GM23338 (cell line): ENCODE measurements around the gene SH3GL3. TPM values are rescaled to one million over a fixed set of nuclear protein-coding genes. Genes with fewer than 3 reads are reported as not detected.

Experiments
- ATAC-seq: fragments of 200-7000 bp; cut with Tn5 transposase; 3 replicates; pipeline ENCODE4 v1.9.1; 2020
- DNase-seq: peaks from one replicate; pipeline ENCODE4 v3.0.0-alpha.2; 2015; ENCODE audit warnings: low spot score
- H2AFZ ChIP-seq: fragments of 200-600 bp; sonication (generic); 2 replicates; pipeline ENCODE4 v1.8.0; 2016; ENCODE audit warnings: antibody characterized with exemption, mild to moderate bottlenecking, moderate library complexity
- H3F3A ChIP-seq: fragments of 200-600 bp; sonication (generic); replicated peaks from 2 replicates; pipeline ENCODE4 v1.8.0; 2017; ENCODE audit warnings: antibody characterized with exemption, mixed run types, low read depth
- H3K27ac ChIP-seq: fragments of 200-600 bp; sonication (generic); 2 replicates; pipeline ENCODE4 v1.6.1; 2016; ENCODE audit warnings: low read depth
- H3K27me3 ChIP-seq: fragments of 200-600 bp; sonication (generic); 2 replicates; pipeline ENCODE4 v1.8.0; 2016; ENCODE audit warnings: mild to moderate bottlenecking, mixed run types, moderate library complexity; ENCODE audit not compliant: insufficient read depth
- H3K36me3 ChIP-seq: fragments of 200-600 bp; sonication (generic); 2 replicates; pipeline ENCODE4 v1.8.0; 2016; ENCODE audit warnings: mild to moderate bottlenecking; ENCODE audit not compliant: insufficient read depth
- H3K4me1 ChIP-seq: fragments of 200-600 bp; sonication (generic); 2 replicates; pipeline ENCODE4 v1.8.0; 2016; ENCODE audit warnings: mild to moderate bottlenecking, moderate library complexity; ENCODE audit not compliant: insufficient read depth
- H3K4me2 ChIP-seq: fragments of 200-600 bp; sonication (generic); 2 replicates; pipeline ENCODE4 v1.7.1; 2017; ENCODE audit warnings: mixed run types
- H3K4me3 ChIP-seq: fragments of 200-600 bp; sonication (generic); 2 replicates; pipeline ENCODE4 v1.6.1; 2016; ENCODE audit warnings: mixed run types
- H3K79me2 ChIP-seq: fragments of 200-600 bp; sonication (generic); replicated peaks from 2 replicates; pipeline ENCODE4 v1.8.0; 2017; ENCODE audit warnings: mild to moderate bottlenecking; ENCODE audit not compliant: insufficient read depth
- H3K9me2 ChIP-seq: fragments of 200-600 bp; sonication (generic); 2 replicates; pipeline ENCODE4 v1.8.0; 2017; ENCODE audit not compliant: insufficient read depth
- H4K20me1 ChIP-seq: fragments of 200-600 bp; sonication (generic); replicated peaks from 2 replicates; pipeline ENCODE4 v1.8.0; 2017; ENCODE audit warnings: mild to moderate bottlenecking; ENCODE audit not compliant: insufficient read depth
- H3K27ac Mint-ChIP-seq: 2 replicates; pipeline ENCODE4 v1.8.0; 2020; ENCODE audit warnings: inconsistent platforms, mild to moderate bottlenecking, moderate library complexity, mixed read lengths
- H3K27me3 Mint-ChIP-seq: 3 replicates; pipeline ENCODE4 v1.8.0; 2022; ENCODE audit warnings: low read depth, mild to moderate bottlenecking, moderate library complexity, mixed read lengths, inconsistent platforms; ENCODE audit not compliant: insufficient read depth, poor library complexity
- H3K36me3 Mint-ChIP-seq: 3 replicates; pipeline ENCODE4 v1.8.0; 2021; ENCODE audit warnings: low read depth, mild to moderate bottlenecking, inconsistent platforms, moderate library complexity, mixed read lengths
- H3K4me1 Mint-ChIP-seq: 3 replicates; pipeline ENCODE4 v1.8.0; 2020; ENCODE audit warnings: mild to moderate bottlenecking, inconsistent platforms, mixed read lengths
- H3K4me3 Mint-ChIP-seq: 3 replicates; pipeline ENCODE4 v1.8.0; 2021; ENCODE audit warnings: moderate library complexity, mild to moderate bottlenecking, inconsistent platforms, mixed read lengths
- H3K9me3 Mint-ChIP-seq: 3 replicates; pipeline ENCODE4 v1.8.0; 2020; ENCODE audit warnings: moderate library complexity, mild to moderate bottlenecking, inconsistent platforms, mixed read lengths
- CREB1 ChIP-seq: fragments of 250-450 bp; sonication (Bioruptor Pico); IDR thresholded peaks from 2 replicates; pipeline ENCODE4 v1.5.0; 2020; ENCODE audit warnings: low read depth, mild to moderate bottlenecking, moderate library complexity
- ETS1 ChIP-seq: IDR thresholded peaks from 2 replicates; pipeline ENCODE4 v1.6.1; 2016; ENCODE audit warnings: antibody characterized with exemption
- EZH2 ChIP-seq: fragments of 200-600 bp; sonication (generic); IDR thresholded peaks from one replicate; pipeline ENCODE4 v1.8.0; 2017; ENCODE audit warnings: antibody characterized with exemption, mild to moderate bottlenecking, low read depth; ENCODE audit not compliant: unreplicated experiment
- EZH2phosphoT487 ChIP-seq: fragments of 200-600 bp; sonication (generic); IDR thresholded peaks from one replicate; pipeline ENCODE4 v1.8.1; 2018; ENCODE audit warnings: antibody characterized with exemption; ENCODE audit not compliant: unreplicated experiment
- JUNB ChIP-seq: IDR thresholded peaks from one replicate; pipeline ENCODE4 v1.6.1; 2016; ENCODE audit warnings: antibody characterized with exemption; ENCODE audit not compliant: unreplicated experiment
- NANOG ChIP-seq: IDR thresholded peaks from 2 replicates; pipeline ENCODE4 v1.6.1; 2016; ENCODE audit warnings: antibody characterized with exemption, borderline replicate concordance
- POLR2AphosphoS5 ChIP-seq: IDR thresholded peaks from 2 replicates; pipeline ENCODE4 v1.6.1; 2016; ENCODE audit warnings: antibody characterized with exemption, low read depth
- REST ChIP-seq: IDR thresholded peaks from one replicate; pipeline ENCODE4 v1.6.1; 2018; ENCODE audit warnings: antibody characterized with exemption; ENCODE audit not compliant: unreplicated experiment
- STAT1 ChIP-seq: IDR thresholded peaks from one replicate; pipeline ENCODE4 v1.6.1; 2016; ENCODE audit warnings: antibody characterized with exemption; ENCODE audit not compliant: unreplicated experiment
- ZNF114 ChIP-seq: fragments of 250-450 bp; sonication (Bioruptor Pico); IDR thresholded peaks from 2 replicates; pipeline ENCODE4 v1.5.0; 2020; ENCODE audit warnings: mild to moderate bottlenecking, moderate library complexity
- ZNF331 ChIP-seq: fragments of 250-450 bp; sonication (Bioruptor Pico); IDR thresholded peaks from 2 replicates; pipeline ENCODE4 v1.5.0; 2020; ENCODE audit warnings: low read depth, mild to moderate bottlenecking, moderate library complexity
- polyA plus RNA-seq: library from polyadenylated mRNA; unstranded; fragments of >200 nt; fragmentation: Nextera tagmentation; extraction: Ambion mirVana; gene quantifications from 2 replicates; pipeline ENCODE4 v1.2.1, GENCODE V29; 2016
- total RNA-seq: library from RNA; depleted of rRNA; stranded (reverse); fragments of >200 nt; shearing (Covaris generic); gene quantifications from 2 replicates; pipeline ENCODE4 v1.2.3, GENCODE V29; 2014
- TF ChIP-seq, protein P1 (sequence below), 2 experiments: fragments of 200-600 bp in 1 of 2; sonication (generic) in 1 of 2; conservative IDR thresholded peaks; 2 replicates each; pipeline versions ENCODE4 v1.5.1 to v1.6.1; 2016 to 2017; ENCODE audit warnings: antibody characterized with exemption in 2 of 2, low read depth in 2 of 2, mild to moderate bottlenecking in 2 of 2, moderate library complexity in 1 of 2
- TF ChIP-seq, protein P2 (sequence below): fragments of 250-450 bp; sonication (Bioruptor Pico); IDR thresholded peaks from 2 replicates; pipeline ENCODE4 v1.5.0; 2020; ENCODE audit warnings: mild to moderate bottlenecking, moderate library complexity

Gene SH3GL3
- total and polyA plus RNA-seq, 2 experiments from 2014 or later, result 15.9 to 21.1 TPM

DNA sequence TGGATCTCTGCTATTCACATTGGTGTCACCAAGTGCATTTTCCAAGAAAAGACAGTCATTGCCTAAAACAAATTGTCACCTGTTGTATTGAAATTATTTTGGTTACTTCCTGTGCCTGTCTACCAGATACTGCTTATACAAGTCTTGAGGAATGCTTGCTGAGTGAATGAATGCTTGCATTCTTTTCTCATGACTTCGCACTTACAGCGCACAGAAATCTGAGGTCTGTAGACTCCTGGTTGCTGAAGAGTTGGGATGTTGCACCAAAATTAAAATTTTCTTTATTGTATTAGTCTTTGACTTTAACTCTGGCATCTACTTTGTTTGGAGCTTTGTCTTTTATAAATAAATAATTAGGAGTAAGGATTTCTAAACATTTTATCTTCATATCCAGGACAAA is 28.4 kb downstream of the SH3GL3 start:
- Mint-ChIP-seq H3K4me1 (peaks cover 24% of the 10 kb centered on the region), H3K27ac (no peak overlapping the region), H3K4me3 (no peak overlapping the region), H3K36me3 (peaks cover 5% of the 10 kb centered on the region; the same call in 1 of the 3 replicates), H3K27me3 (no peaks in the 10 kb centered on the region), H3K9me3 (peaks cover 7% of the 10 kb centered on the region; the same call in 2 of the 3 replicates)
- H2AFZ ChIP-seq, result no peak overlapping the region
- H3K27ac ChIP-seq, result no peak overlapping the region
- no peaks in the 10 kb centered on the region for H3K79me2 ChIP-seq
- H3K4me3 ChIP-seq, result no peak overlapping the region
- H3K36me3 ChIP-seq, result no peaks in the 10 kb centered on the region
- no peaks in the 10 kb centered on the region for H3K27me3 ChIP-seq
- ATAC-seq (peak; percentile 43; the same call in 2 of the 3 replicates), DNase-seq (peak; percentile 53)
- no peaks in the 10 kb centered on the region for H4K20me1 ChIP-seq
- H3K4me1 ChIP-seq, result peaks cover 17% of the 10 kb centered on the region
- no peaks in the 10 kb centered on the region for H3K9me2 ChIP-seq
- H3K4me2 ChIP-seq, result no peak overlapping the region
- no peak for TF ChIP-seq JUNB
- TF ChIP-seq, protein P1, sequence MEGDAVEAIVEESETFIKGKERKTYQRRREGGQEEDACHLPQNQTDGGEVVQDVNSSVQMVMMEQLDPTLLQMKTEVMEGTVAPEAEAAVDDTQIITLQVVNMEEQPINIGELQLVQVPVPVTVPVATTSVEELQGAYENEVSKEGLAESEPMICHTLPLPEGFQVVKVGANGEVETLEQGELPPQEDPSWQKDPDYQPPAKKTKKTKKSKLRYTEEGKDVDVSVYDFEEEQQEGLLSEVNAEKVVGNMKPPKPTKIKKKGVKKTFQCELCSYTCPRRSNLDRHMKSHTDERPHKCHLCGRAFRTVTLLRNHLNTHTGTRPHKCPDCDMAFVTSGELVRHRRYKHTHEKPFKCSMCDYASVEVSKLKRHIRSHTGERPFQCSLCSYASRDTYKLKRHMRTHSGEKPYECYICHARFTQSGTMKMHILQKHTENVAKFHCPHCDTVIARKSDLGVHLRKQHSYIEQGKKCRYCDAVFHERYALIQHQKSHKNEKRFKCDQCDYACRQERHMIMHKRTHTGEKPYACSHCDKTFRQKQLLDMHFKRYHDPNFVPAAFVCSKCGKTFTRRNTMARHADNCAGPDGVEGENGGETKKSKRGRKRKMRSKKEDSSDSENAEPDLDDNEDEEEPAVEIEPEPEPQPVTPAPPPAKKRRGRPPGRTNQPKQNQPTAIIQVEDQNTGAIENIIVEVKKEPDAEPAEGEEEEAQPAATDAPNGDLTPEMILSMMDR (conservative IDR thresholded peaks at IDR 0.05; ENCODE audit: low read depth in 2 of 2), result no peak
- TF ChIP-seq EZH2, result no peak
- TF ChIP-seq CREB1, result no peak
- no peak for TF ChIP-seq ZNF114 (CRISPR knock-in tag)
- no peak for TF ChIP-seq EZH2phosphoT487
- TF ChIP-seq POLR2AphosphoS5, result no peak
- no peak for TF ChIP-seq STAT1
- TF ChIP-seq REST, result no peak
- TF ChIP-seq ZNF331 (CRISPR knock-in tag), result no peak
- TF ChIP-seq, protein P2, sequence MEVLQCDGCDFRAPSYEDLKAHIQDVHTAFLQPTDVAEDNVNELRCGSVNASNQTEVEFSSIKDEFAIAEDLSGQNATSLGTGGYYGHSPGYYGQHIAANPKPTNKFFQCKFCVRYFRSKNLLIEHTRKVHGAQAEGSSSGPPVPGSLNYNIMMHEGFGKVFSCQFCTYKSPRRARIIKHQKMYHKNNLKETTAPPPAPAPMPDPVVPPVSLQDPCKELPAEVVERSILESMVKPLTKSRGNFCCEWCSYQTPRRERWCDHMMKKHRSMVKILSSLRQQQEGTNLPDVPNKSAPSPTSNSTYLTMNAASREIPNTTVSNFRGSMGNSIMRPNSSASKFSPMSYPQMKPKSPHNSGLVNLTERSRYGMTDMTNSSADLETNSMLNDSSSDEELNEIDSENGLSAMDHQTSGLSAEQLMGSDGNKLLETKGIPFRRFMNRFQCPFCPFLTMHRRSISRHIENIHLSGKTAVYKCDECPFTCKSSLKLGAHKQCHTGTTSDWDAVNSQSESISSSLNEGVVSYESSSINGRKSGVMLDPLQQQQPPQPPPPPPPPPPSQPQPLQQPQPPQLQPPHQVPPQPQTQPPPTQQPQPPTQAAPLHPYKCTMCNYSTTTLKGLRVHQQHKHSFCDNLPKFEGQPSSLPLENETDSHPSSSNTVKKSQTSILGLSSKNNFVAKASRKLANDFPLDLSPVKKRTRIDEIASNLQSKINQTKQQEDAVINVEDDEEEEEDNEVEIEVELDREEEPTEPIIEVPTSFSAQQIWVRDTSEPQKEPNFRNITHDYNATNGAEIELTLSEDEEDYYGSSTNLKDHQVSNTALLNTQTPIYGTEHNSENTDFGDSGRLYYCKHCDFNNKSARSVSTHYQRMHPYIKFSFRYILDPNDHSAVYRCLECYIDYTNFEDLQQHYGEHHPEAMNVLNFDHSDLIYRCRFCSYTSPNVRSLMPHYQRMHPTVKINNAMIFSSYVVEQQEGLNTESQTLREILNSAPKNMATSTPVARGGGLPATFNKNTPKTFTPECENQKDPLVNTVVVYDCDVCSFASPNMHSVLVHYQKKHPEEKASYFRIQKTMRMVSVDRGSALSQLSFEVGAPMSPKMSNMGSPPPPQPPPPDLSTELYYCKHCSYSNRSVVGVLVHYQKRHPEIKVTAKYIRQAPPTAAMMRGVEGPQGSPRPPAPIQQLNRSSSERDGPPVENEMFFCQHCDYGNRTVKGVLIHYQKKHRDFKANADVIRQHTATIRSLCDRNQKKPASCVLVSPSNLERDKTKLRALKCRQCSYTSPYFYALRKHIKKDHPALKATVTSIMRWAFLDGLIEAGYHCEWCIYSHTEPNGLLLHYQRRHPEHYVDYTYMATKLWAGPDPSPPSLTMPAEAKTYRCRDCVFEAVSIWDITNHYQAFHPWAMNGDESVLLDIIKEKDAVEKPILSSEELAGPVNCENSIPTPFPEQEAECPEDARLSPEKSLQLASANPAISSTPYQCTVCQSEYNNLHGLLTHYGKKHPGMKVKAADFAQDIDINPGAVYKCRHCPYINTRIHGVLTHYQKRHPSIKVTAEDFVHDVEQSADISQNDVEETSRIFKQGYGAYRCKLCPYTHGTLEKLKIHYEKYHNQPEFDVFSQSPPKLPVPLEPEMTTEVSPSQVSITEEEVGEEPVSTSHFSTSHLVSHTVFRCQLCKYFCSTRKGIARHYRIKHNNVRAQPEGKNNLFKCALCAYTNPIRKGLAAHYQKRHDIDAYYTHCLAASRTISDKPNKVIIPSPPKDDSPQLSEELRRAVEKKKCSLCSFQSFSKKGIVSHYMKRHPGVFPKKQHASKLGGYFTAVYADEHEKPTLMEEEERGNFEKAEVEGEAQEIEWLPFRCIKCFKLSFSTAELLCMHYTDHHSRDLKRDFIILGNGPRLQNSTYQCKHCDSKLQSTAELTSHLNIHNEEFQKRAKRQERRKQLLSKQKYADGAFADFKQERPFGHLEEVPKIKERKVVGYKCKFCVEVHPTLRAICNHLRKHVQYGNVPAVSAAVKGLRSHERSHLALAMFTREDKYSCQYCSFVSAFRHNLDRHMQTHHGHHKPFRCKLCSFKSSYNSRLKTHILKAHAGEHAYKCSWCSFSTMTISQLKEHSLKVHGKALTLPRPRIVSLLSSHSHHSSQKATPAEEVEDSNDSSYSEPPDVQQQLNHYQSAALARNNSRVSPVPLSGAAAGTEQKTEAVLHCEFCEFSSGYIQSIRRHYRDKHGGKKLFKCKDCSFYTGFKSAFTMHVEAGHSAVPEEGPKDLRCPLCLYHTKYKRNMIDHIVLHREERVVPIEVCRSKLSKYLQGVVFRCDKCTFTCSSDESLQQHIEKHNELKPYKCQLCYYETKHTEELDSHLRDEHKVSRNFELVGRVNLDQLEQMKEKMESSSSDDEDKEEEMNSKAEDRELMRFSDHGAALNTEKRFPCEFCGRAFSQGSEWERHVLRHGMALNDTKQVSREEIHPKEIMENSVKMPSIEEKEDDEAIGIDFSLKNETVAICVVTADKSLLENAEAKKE (CRISPR knock-in tag), result no peak
- TF ChIP-seq ETS1, result no peak
- TF ChIP-seq NANOG, result no peak
- H3F3A ChIP-seq, result no peaks in the 10 kb centered on the region
